COLO829 (cell line): ENCODE results near the gene TLR5.
"Not testable (repeated sequence)": the region's sequence is repeated elsewhere in the genome, so short reads cannot be mapped to it uniquely, and the experiment has no call there.

ENCODE experiments used
- DNase-seq: peaks from one replicate; pipeline ENCODE4 v3.0.0; 2012; ENCODE audit warnings: low spot score

Gene TLR5, protein sequence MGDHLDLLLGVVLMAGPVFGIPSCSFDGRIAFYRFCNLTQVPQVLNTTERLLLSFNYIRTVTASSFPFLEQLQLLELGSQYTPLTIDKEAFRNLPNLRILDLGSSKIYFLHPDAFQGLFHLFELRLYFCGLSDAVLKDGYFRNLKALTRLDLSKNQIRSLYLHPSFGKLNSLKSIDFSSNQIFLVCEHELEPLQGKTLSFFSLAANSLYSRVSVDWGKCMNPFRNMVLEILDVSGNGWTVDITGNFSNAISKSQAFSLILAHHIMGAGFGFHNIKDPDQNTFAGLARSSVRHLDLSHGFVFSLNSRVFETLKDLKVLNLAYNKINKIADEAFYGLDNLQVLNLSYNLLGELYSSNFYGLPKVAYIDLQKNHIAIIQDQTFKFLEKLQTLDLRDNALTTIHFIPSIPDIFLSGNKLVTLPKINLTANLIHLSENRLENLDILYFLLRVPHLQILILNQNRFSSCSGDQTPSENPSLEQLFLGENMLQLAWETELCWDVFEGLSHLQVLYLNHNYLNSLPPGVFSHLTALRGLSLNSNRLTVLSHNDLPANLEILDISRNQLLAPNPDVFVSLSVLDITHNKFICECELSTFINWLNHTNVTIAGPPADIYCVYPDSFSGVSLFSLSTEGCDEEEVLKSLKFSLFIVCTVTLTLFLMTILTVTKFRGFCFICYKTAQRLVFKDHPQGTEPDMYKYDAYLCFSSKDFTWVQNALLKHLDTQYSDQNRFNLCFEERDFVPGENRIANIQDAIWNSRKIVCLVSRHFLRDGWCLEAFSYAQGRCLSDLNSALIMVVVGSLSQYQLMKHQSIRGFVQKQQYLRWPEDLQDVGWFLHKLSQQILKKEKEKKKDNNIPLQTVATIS

DNA sequence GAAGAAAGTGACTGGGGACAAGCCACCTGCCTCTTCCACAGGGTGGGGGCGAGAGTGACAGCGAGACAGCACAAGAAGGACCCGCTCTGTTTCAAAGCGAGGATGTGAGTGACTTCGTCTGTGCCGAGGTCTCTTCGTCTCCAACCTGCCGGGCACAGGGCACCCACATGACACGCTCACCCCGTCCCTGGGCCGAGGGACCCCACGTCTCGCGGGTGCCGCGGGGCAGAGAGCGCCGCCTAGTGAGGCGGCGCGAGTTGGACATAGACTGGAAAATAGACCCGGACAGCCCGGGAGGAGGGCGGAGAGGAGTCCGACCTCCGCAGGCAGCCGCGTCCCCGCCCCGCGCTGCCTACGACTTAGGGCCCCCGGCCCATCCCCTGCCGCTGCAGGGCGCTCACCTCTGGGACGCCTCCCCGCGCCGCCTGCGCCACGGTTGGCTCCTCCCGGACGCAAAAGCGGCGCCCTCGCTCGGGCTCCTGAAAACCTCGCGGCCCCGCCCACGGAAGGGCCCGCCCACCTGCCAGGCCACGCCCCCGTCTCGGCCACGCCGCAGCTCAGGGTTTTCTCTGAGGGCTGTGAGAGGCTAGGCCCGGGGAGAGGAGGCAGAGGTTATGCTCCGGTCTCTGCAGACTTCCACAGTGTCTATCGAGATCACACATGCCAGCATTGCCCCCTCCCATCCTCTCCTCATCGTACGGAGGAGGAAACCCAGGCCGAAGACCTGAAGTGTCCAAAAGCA, at the start of gene TLR5:
TSS of gene TLR5 (minus strand) at position 454 of the 742 bp plus-strand sequence. CDS start 30,217 bp downstream, outside the sequence.
- DNase-seq = peak; percentile 78

DNA sequence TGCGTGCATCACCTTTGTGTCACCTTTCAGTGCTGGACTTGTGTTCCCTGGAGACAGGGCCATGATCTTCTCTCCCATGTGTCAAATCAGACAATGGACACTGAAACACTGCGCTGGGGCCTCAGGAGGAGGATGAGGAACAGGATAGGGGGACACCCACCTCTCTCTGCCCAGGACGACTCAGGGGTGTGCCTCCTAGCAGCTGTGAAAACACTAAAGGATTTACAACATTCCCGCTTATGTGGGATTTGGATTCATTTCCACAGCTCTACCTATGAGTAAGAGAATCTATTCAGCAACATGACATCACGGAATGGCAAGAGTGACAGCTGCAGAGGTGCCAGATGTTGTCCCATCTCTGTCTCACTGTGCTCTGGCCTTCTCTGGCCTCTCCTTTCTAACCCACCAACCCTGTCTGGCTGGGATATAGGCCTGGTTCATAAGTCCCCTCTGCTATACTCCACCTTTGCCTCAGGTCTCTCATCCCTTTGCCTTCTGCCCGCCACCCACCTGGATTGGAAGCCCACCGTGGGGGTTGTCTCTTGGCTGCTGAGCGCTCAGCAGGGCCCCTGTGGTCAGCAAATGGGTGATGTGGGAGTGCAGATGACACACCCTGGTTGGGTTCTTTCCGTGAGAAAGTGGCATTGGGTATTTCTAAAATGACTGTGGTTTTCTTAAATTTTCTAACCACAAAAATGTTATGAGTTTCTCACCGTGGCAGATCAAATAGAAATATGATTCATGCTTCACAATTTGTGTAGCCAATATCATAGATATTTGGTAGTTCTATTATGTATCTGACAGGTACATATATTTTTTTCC, 47.1 kb upstream of the TLR5 start:
- no peak for DNase-seq

DNA sequence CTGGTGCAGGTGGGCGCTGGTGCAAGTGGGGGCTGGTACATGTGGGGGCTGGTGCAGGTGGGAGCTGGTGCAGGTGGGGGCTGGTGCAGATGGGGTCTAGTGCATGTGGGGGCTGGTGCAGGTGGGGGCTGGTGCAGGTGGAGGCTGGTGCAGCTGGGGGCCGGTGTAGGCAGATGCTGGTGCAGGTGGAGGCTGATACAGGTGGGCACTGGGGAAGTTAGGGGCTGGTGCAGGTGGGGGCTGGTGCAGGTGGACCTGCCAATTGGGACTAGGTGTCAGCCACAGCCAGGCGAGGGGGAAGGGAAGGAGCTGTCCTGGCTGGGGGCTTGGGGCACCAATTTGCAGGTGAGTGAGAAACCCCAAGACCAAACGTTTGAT, 46.5 kb upstream of the TLR5 start:
- DNase-seq = no peak

DNA sequence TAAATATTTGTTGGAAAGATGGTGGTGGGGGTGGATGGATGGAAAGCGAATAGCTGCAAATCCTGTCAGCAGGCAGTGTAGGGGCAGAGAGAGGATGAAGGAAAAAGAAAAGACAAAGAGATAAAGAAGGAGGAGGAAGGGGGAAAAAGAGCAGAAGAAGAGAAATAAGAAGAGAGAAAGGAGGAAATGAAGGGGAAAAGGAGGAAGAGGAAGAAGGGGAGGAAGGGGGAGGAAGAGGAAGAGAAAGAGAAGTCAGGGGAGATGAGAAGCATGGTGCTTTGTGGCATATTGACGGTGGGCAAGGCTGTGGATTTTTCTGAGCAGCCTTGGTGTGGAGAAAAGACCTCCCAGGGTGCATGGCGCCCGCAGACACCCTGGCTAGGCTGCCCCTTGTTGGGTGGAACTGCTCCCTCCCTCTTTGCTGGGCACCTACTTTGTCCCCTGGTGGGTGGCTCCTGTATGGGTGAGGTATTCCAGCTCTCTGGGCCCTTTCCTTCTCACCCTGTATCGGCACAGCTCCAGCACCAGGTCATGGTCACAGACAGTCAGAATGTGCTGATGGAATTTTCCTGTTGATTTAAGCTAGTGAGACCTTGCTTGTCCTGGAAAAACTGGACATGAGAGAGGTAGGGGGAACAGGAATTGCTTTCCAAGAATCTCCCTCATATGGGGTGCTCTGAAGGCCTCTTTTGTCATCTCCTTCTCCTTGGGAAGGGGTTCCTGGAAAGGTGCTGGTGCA, 45.7 kb upstream of the TLR5 start:
- DNase-seq = no peak

DNA sequence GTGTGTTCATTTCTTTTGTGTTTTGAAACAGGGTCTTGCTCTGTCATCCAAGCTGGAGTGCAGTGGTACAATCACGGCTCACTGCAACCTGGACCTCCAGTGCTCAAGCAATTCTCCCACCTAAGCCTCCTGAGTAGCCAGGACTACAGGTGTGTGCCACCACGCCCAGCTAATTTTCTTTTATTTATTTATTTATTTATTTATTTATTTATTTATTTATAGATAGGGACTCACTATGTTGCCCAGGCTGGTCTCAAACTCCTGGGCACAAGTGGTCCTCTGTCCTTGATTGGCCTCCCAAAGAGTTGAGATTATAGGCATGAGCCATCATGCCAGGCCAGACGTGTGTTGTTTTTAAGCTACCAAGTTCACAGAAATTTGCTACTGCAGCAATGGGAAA, 43.8 kb upstream of the TLR5 start:
- DNase-seq = no peak

DNA sequence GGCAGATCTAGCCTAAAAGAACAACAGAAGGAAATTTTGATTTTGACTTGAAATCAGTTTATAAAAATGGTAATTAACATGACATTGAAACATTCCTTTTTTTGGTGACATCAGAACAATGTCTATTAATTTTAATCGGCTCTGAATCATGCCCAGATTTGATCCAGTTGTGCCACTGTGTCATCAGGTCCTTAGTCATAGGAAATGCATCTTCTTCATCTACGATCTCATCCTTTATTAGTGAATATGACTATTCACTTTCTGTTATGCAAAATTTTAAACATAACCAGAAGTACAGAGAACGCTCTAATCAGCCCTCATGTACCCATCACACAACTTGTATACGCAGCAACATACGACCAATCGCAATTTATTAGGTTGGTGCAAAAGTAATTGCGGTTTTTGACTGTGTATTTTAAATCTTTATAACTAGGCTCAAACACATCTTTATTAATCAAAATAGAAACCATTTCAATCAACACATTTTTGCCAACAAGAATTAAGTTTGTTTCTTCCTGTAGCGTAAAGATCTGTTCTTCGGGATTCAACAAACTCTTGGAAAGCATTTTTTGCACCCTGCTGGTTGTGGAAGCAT, 40.3 kb upstream of the TLR5 start:
- DNase-seq = peak; percentile 22

DNA sequence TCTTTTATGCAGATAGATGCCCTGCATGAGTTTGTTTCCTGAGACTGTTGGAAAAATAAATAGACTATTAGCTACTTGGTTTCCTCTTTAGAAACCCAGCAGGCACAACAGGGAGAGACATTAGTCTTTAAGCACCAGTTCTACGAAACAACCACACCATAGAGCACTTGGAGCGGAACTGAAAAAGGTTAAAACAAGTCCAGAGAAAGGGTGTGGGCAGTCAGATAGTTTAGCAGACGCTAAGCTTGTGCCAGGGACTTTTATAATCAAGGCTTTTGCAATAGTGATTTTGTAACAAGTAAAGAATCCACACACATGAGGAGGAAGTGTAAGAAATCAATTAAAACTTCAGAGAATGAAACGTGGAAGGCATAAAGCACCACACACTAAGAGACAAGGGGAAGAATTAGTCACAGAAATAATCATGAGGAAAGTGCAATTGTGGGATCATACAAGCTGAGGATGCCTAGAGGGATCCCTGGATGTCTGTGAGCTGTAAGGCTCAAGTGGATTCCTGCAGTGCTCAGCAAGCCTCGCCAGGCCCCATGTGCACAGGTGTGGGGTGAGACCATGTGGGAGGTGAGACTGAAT, 37.8 kb upstream of the TLR5 start:
- DNase-seq = no peak

DNA sequence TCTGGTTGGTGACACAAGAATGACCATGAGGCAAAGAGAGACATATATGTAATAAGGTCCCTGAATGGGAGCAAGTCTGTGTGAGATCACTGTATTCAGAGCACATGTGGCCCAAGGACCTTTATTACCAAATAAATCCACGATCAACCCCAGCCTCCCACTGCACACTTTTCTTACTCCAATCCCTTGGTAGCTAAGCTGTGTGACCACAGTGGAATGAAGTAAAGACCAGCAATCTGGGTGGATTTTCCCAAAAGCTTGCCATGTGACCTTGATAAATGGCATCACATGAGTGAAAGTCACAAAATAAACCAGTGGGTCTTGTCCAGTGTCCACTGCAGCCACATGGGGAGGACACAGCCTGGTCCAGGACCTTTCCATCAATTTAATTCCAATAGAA, 36.7 kb upstream of the TLR5 start:
- no peak for DNase-seq

DNA sequence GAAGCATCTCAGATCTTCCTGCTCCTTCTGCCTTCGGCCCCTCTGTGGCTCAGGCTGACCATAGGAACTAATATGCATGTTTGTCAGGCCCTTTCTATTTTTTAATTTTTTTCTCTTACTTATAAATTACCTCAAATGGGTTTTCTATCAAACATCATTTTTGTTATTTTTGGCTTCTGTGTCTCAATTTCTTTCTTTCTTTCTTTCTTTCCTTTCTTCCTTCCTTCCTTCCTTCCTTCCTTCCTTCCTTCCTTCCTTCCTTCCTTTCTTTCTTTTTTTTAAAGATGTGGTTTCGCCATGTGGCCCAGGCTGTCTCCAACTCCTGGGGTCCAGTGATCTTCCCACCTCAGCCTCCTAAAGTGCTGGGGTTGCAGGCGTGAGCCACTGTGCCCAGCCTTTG, 36.2 kb upstream of the TLR5 start:
- no peak for DNase-seq

DNA sequence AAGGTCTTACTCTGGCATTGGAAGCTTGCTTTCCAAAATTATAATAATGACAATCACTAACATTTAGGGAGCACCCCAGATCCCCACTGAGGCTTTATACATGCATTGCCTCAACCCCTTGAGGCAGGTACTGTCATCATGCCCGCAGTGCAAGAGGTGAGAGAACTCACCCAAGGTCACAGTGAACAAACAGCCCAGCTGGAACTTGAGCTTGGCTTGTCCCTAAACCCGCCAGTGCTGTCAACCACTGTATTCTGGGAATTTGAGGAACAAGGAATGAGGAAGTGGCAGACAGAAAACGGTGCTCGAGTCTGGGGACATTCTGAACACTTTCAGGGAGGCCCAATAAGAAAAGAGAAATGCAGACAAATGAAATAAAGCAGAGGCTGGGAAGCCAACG, 34.6 kb upstream of the TLR5 start:
- no peak for DNase-seq

DNA sequence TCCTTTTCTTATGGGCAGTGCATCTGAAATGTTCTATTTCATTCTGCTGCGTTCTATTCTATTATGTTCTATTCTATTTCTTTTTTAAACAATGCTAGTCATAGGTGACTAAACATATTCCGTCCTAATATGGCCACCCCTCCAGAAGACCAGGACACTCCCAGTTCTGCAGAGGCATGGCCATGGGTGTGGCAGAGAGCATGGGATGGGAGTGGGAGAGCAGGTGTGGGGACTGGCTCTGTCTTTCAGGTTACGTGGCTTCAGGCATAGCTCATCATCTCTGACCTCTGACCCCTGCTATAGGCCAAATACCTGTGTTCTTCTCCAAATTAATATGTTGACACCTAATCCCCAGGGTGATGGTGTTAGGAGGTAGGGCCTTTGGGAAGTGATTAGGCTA, 33.4 kb upstream of the TLR5 start:
- no peak for DNase-seq

DNA sequence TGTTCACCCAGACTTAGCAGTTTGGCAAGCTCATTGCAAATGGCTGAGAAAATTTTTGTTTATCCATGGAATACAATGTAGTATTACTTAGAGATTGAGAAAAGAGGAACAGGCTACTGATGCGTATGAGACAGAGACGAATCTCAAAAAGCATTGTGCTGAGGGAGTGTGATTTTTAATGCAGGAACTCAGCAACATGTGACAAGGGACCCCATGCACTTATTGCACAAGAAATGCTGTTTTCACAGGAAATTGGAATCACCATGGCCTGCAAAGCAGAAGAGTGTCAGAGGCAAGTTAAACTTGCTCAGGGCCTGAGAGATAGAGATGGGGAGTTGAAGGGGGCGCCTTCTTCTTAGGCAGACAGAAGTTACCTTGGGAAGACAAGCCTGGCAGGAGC, 32.6 kb upstream of the TLR5 start:
- DNase-seq = no peak

DNA sequence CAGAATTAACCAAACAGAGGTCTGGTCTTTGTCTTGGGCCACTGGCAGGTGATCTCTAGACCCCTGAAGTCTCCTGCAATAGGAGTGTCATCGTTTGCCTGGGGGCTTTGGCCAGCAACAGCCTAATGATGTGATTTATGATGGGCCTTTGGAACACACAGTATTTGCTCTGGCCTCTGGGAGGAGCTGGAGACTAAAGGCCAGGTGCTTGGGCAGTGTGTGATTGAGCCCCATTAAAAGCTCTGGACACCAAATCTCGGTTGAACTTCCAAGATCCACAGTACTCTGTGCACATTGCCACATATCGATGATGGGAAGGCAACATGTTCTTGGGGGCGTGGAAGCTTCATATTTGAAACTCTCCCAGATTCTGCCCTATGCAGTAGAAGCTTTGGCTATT, 32.0 kb upstream of the TLR5 start:
- DNase-seq = no peak

DNA sequence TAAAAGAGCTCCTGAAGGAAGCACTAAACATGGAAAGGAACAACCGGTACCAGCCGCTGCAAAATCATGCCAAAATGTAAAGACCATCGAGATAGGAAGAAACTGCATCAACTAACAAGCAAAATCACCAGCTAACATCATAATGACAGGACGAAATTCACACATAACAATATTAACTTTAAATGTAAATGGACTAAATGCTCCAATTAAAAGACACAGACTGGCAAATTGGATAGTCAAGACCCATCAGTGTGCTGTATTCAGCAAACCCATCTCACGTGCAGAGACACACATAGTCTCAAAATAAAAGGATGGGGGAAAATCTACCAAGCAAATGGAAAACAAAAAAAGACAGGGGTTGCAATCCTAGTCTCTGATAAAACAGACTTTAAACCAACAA, 26.4 kb upstream of the TLR5 start:
- DNase-seq = not testable (repeated sequence)

DNA sequence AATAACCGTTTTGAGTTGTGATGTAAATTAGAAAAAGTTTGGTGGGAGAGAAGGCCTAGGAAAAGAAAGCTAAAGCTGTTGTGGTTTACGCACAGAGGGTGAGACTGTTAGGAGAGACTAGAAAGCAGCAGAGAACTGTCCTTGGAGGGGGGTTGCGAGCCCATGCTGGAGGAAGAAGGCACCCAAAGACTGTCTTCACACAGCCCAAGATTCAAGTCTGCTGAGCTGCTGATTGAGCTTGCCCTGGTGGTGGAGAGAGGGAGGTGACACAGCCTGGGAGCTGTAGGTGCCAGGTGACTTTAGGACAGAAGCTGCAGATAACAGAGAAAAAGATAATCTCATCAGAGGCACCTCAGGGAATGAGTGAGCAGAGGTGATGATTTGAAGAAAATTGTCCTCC, 18.3 kb upstream of the TLR5 start:
- no peak for DNase-seq

DNA sequence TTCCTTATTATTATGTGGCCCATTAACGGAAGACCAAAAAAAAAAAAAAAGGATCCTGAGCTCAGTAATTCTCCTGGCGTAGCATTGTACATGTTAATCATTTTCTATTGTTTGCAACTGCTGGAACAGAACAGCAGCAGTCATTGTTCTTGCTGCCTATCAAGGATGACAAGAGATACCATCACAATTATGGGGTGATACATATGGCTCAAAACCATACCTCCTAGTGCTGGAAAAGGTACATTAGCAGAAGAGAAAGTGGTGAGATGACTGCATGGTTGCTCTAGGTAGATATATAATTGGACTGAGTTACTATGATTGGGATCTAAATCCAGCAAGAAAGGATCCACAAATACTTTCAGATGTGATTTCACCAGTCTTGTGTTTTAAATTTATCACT, 13.3 kb upstream of the TLR5 start:
- no peak for DNase-seq

DNA sequence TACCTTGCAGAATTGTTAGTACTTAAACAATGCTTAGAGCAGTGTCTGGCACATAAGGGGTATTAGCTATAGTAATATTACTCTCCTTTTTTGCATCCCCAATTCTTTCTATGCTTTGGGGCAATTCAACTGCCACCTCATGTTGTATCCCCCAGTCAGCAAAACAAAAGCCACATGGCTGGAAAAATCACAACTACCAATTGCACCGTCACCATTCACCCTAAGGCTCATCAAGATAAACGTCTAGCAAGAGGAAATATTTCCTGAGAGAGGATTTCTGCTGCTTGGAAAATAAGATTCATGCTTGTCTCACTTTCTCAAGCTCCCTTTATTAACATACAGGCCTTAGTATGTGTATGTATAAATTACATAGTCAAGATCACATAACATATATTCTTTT, 12.1 kb upstream of the TLR5 start:
- no peak for DNase-seq

DNA sequence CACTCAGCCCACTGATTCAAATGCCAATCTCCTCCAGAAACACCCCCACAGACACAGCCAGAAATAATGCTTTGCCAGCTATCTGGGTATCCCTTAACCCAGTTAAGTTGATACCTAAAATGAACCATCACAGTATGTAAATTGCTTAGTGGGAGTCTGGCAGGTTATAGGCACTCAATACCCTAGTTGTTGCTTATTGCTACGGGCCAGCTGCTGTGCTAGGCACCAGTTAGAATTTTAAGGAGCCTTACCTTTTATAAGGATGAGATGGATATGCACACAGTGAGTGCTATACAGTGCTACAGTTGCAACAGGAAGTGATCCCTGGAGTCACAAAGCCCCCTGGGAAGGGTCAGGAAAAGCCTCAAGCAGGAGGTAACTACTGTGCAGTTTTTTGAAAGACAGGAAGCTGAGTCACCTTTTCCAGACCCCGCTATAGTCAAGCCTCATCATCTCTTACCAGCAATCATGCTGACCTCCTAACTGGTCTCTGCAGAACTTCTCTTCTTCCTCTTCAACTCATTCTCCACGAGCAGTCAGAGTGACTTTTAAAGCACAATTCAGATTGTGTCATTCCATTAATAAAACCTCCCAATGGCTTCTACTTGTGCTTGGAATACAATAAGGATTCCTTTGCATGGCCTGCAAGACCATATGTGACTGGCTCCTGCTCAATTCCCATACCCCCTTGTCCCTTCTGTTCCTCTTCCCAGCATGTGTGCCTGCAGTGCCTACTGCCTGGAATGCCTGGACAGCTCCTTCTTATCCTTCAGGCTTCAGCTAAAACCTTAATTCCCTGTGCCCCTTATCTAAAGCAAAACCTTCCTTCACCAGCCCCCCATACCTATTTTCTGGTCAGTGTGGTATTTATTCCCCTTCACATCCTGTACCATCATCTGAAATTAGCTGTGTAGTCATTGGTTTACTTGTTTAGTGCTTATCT, 10.4 kb upstream of the TLR5 start:
- no peak for DNase-seq

DNA sequence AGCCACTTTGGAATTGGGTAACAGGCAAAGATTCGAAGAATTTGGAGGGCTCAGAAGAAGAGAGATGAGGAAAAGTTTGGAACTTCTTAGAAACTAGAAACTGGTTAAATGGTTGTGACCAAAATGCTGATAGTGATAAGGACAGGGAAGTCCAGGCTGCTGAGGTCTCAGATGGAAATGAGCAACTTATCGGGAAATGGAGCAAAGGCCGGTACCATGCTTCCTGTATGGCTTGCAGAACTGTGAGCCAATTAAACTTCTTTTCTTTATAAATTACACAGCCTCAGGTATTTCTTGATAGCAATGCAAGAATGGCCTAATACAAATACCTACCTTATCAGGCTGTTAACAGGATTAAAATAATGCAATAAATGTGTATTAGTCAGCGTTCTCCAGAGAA, 9.4 kb upstream of the TLR5 start:
- no peak for DNase-seq
